Fibroblast of pulmonary artery (primary cell): ENCODE data around the gene SLC30A3.

Experiments
- DNase-seq: peaks from one replicate; pipeline ENCODE4 v3.0.0-alpha.2; 2010; ENCODE audit warnings: low read depth
- H3K4me3 ChIP-seq: replicated peaks from 2 replicates; pipeline ENCODE4 v1.5.1; 2011; ENCODE audit warnings: low read depth, mild to moderate bottlenecking, control low read depth, low read length, moderate library complexity
- CTCF ChIP-seq: IDR thresholded peaks from 2 replicates; pipeline ENCODE4 v1.5.1; 2011; ENCODE audit warnings: mild to moderate bottlenecking, control low read depth, low read length, inconsistent platforms; ENCODE audit errors: missing control alignments

The SLC30A3 gene

GRCh38 chr2:27262379-27263286, at the start of gene SLC30A3:
SLC30A3 (minus strand) TSS chr2:27263047; CDS start chr2:27262906, 141 bp downstream.
- no peak for DNase-seq
- peak within 1 kb of the TSS; percentile 21 for H3K4me3 ChIP-seq
- TF ChIP-seq CTCF, result no peak

- no peak overlapping the region for H3K4me3 ChIP-seq
- no peak for TF ChIP-seq CTCF
- DNase-seq, result no peak
These were observed 49.3 kb upstream of the SLC30A3 start for GRCh38 chr2:27312152-27312551.

GRCh38 chr2:27309651-27310050, 46.8 kb upstream of the SLC30A3 start:
- no peak for TF ChIP-seq CTCF
- DNase-seq, result no peak
- no peak overlapping the region for H3K4me3 ChIP-seq

- DNase-seq, result peak; percentile 55
- no peak within 1 kb of the TSS for H3K4me3 ChIP-seq
- TF ChIP-seq CTCF, result no peak
These were observed 45.6 kb upstream of the SLC30A3 start, which contains the start of gene UCN for GRCh38 chr2:27308359-27308881. UCN (minus strand) TSS chr2:27308445; CDS start chr2:27307895, 550 bp downstream.

GRCh38 chr2:27307545-27308358, 44.9 kb upstream of the SLC30A3 start:
- DNase-seq, result no peak
- H3K4me3 ChIP-seq, result no peak overlapping the region

GRCh38 chr2:27307287-27307544, 44.4 kb upstream of the SLC30A3 start:
- TF ChIP-seq CTCF, result no peak
- no peak overlapping the region for H3K4me3 ChIP-seq
- DNase-seq, result no peak

More at GRCh38 chr2:27307545-27308358, 44.9 kb upstream of the SLC30A3 start:
- TF ChIP-seq CTCF, result no peak
